SK-N-SH treated with all-trans-retinoic acid at 6 μM for 48 hours (cell line): Measurements from ENCODE around the gene EXOC3L2.

ENCODE experiments used
- ARNTL ChIP-seq: fragments of 450-650 bp; formaldehyde crosslinking; IDR thresholded peaks from 2 replicates; pipeline ENCODE4 v1.5.0; 2020; ENCODE audit warnings: low read depth, mild to moderate bottlenecking, moderate library complexity, borderline replicate concordance
- ISL1 ChIP-seq: fragments of 250-450 bp; sonication (Bioruptor Pico); IDR thresholded peaks from 2 replicates; pipeline ENCODE4 v2.1.2; 2022; ENCODE audit warnings: mild to moderate bottlenecking, moderate library complexity
- TCF4 ChIP-seq: fragments of 250-450 bp; sonication (Bioruptor Pico); IDR thresholded peaks from 2 replicates; pipeline ENCODE4 v1.8.0; 2021; ENCODE audit warnings: mild to moderate bottlenecking, moderate library complexity, borderline replicate concordance
- ZC3H10 ChIP-seq: fragments of 250-450 bp; sonication (Bioruptor Pico); IDR thresholded peaks from 2 replicates; pipeline ENCODE4 v1.5.1; 2021; ENCODE audit warnings: mild to moderate bottlenecking, moderate library complexity
- ZFP30 ChIP-seq: fragments of 450-650 bp; formaldehyde crosslinking; IDR thresholded peaks from 2 replicates; pipeline ENCODE4 v1.5.0; 2022; ENCODE audit warnings: mild to moderate bottlenecking, moderate library complexity
- ZNF70 ChIP-seq: fragments of 450-650 bp; formaldehyde crosslinking; IDR thresholded peaks from 2 replicates; pipeline ENCODE4 v1.5.0; 2020; ENCODE audit warnings: mild to moderate bottlenecking, moderate library complexity
- TF ChIP-seq, protein P1 (sequence below): fragments of 250-450 bp; sonication (Bioruptor Pico); IDR thresholded peaks from 2 replicates; pipeline ENCODE4 v1.8.0; 2021; ENCODE audit warnings: low read depth, mild to moderate bottlenecking, moderate library complexity, borderline replicate concordance
- TF ChIP-seq, protein P2 (sequence below): fragments of 250-450 bp; sonication (Bioruptor Pico); IDR thresholded peaks from 2 replicates; pipeline ENCODE4 v1.5.1; 2020; ENCODE audit warnings: low read depth, mild to moderate bottlenecking, moderate library complexity

DNA sequence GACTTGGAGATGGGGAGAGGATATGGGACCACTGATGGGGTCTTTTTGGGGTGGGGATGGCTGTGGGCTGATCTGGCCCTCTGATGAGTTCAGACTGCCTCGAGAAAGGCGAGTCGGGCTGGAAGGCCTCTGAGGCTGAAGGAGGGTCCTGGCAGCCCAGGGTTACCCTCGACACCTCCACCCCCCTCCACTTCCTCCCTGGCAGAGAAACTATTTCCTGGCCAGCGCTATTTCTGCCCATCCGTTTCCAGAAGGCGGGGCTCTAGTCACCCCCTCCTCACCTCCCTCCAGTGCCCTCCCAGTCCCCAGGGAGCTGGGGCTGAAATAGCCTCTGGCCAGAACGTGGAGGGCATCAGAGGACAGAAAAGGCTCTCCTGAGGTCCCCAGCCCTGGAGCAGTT is 9.7 kb downstream of the EXOC3L2 start:
- TF ChIP-seq ISL1 (CRISPR knock-in tag) (no peak), ZC3H10 (CRISPR knock-in tag) (no peak), TCF4 (CRISPR knock-in tag) (no peak), ARNTL (no peak), ZFP30 (CRISPR knock-in tag) (no peak), ZNF70 (CRISPR knock-in tag) (no peak)
- TF ChIP-seq, protein P1, sequence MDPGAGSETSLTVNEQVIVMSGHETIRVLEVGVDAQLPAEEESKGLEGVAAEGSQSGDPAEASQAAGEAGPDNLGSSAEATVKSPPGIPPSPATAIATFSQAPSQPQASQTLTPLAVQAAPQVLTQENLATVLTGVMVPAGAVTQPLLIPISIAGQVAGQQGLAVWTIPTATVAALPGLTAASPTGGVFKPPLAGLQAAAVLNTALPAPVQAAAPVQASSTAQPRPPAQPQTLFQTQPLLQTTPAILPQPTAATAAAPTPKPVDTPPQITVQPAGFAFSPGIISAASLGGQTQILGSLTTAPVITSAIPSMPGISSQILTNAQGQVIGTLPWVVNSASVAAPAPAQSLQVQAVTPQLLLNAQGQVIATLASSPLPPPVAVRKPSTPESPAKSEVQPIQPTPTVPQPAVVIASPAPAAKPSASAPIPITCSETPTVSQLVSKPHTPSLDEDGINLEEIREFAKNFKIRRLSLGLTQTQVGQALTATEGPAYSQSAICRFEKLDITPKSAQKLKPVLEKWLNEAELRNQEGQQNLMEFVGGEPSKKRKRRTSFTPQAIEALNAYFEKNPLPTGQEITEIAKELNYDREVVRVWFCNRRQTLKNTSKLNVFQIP (CRISPR knock-in tag) = no peak
- TF ChIP-seq, protein P2, sequence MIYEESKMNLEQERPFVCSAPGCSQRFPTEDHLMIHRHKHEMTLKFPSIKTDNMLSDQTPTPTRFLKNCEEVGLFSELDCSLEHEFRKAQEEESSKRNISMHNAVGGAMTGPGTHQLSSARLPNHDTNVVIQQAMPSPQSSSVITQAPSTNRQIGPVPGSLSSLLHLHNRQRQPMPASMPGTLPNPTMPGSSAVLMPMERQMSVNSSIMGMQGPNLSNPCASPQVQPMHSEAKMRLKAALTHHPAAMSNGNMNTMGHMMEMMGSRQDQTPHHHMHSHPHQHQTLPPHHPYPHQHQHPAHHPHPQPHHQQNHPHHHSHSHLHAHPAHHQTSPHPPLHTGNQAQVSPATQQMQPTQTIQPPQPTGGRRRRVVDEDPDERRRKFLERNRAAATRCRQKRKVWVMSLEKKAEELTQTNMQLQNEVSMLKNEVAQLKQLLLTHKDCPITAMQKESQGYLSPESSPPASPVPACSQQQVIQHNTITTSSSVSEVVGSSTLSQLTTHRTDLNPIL (CRISPR knock-in tag) = no peak
